Measurements from ENCODE around the gene SMOC2. TPM values are rescaled to one million over a fixed set of nuclear protein-coding genes. Genes with fewer than 3 reads are reported as not detected.

SMOC2 gene
- total and polyA plus RNA-seq, 2 of the 4 experiments (the other 2 are of a cell fraction): not detected

- H2BK5ac ChIP-seq (ENCODE audit: low read depth, low read length, poor library complexity, severe bottlenecking): no peak overlapping the region
- H3K36me3 ChIP-seq (ENCODE audit: control insufficient read depth, insufficient read depth, low read length): no peaks in the 10 kb centered on the region
- no peaks in the 10 kb centered on the region for H3K27me3 ChIP-seq (ENCODE audit: control insufficient read depth, insufficient read depth, low read length)
- no peak overlapping the region for H2BK20ac ChIP-seq (ENCODE audit: low read depth, low read length)
- no peak overlapping the region for H4K8ac ChIP-seq (ENCODE audit: low read depth in 2 of 2, low read length in 2 of 2)
- H4K5ac ChIP-seq (ENCODE audit: low read depth, low read length): no peak overlapping the region
- TF ChIP-seq RAD21 (IDR thresholded peaks at IDR 0.05; ENCODE audit: low read length): no peak
- TF ChIP-seq CEBPB (IDR thresholded peaks at IDR 0.05; ENCODE audit: low read depth, low read length): no peak
- no peak for TF ChIP-seq MAZ (IDR thresholded peaks at IDR 0.05; ENCODE audit: borderline replicate concordance, low read depth, low read length)
- TF ChIP-seq FOS (IDR thresholded peaks at IDR 0.05; ENCODE audit: low read depth, low read length): no peak
- no peak for TF ChIP-seq RCOR1 (IDR thresholded peaks at IDR 0.05; ENCODE audit: insufficient replicate concordance, low read length)
- TF ChIP-seq RFX5 (IDR thresholded peaks at IDR 0.05; ENCODE audit: low read depth, low read length): no peak
- TF ChIP-seq BHLHE40 (IDR thresholded peaks at IDR 0.05; ENCODE audit: low read depth, low read length): no peak
- TF ChIP-seq, protein P1, sequence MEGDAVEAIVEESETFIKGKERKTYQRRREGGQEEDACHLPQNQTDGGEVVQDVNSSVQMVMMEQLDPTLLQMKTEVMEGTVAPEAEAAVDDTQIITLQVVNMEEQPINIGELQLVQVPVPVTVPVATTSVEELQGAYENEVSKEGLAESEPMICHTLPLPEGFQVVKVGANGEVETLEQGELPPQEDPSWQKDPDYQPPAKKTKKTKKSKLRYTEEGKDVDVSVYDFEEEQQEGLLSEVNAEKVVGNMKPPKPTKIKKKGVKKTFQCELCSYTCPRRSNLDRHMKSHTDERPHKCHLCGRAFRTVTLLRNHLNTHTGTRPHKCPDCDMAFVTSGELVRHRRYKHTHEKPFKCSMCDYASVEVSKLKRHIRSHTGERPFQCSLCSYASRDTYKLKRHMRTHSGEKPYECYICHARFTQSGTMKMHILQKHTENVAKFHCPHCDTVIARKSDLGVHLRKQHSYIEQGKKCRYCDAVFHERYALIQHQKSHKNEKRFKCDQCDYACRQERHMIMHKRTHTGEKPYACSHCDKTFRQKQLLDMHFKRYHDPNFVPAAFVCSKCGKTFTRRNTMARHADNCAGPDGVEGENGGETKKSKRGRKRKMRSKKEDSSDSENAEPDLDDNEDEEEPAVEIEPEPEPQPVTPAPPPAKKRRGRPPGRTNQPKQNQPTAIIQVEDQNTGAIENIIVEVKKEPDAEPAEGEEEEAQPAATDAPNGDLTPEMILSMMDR (conservative IDR thresholded peaks at IDR 0.05; ENCODE audit: low read depth, low read length): no peak
- TF ChIP-seq MAFK (IDR thresholded peaks at IDR 0.05; ENCODE audit: low read depth, low read length): no peak
- no peak for TF ChIP-seq SMC3 (IDR thresholded peaks at IDR 0.05; ENCODE audit: low read depth, low read length)
- H3K18ac ChIP-seq (ENCODE audit: low read depth, low read length): no peak overlapping the region
- no peaks in the 10 kb centered on the region for H4K20me1 ChIP-seq (ENCODE audit: insufficient read depth, low read length)
- H2AFZ ChIP-seq (replicated peaks; ENCODE audit: low read length, poor library complexity): no peak overlapping the region
- H3K9me1 ChIP-seq (ENCODE audit: insufficient read depth, low read length): no peaks in the 10 kb centered on the region
- H3K9ac ChIP-seq (ENCODE audit: low read depth, low read length): no peak overlapping the region
- H3K4ac ChIP-seq (ENCODE audit: low read depth, low read length): no peak overlapping the region
- H3K23ac ChIP-seq (ENCODE audit: low read depth, low read length): no peak overlapping the region
- dilution Hi-C loops (cut with HindIII; ENCODE audit: low sequenced_read_pairs, unreplicated experiment) (no loop called here), intact Hi-C loops (cut with micrococcal nuclease) (no loop called here), in situ Hi-C loops (cut with MboI; ENCODE audit: low sequenced_read_pairs) (no loop called here)
- H3K4me1 ChIP-seq (ENCODE audit: control insufficient read depth, insufficient read depth, low read length): no peaks in the 10 kb centered on the region
- H4K91ac ChIP-seq (ENCODE audit: insufficient read depth, low read depth, low read length): no peak overlapping the region
- no peak overlapping the region for H2BK15ac ChIP-seq (ENCODE audit: low read depth, low read length)
- no peak overlapping the region for H3K56ac ChIP-seq (ENCODE audit: extremely low read depth, insufficient read depth, low read length)
- no peak overlapping the region for H2AK9ac ChIP-seq (replicated peaks; ENCODE audit: low read depth, low read length, poor library complexity)
- DNase-seq (no peak), ATAC-seq (ENCODE audit: low read depth) (no peak)
- POLR2A ChIA-PET (ENCODE audit: unreplicated experiment): no interaction called here
- H3K4me2 ChIP-seq (ENCODE audit: low read depth, low read length): no peak overlapping the region
- WGBS, 2 experiments (ENCODE audit: extremely low coverage in 2 of 2, insufficient read length in 1 of 2): 17% methylated on average over 2 of the region's 3 CpGs; no CpG with 5 or more reads in 1 of the 2 experiments
- H3K14ac ChIP-seq (replicated peaks; ENCODE audit: low read depth, low read length): no peak overlapping the region
- BruUV-seq (replicated peaks): no TSS peak
- no peak overlapping the region for H3K27ac ChIP-seq (ENCODE audit: insufficient read depth, low read length)
- H2BK120ac ChIP-seq (ENCODE audit: low read depth, low read length): no peak overlapping the region
- no peak overlapping the region for H3K4me3 ChIP-seq (ENCODE audit: insufficient read depth, low read depth, low read length)
- peaks cover 23% of the 10 kb centered on the region for H3K9me3 ChIP-seq (ENCODE audit: control insufficient read depth, insufficient read depth, low read length)
- H3K79me1 ChIP-seq (ENCODE audit: low read depth in 1 of 2, low read length in 2 of 2): no peaks in the 10 kb centered on the region
- H2AK5ac ChIP-seq (ENCODE audit: low read depth, low read length): no peak overlapping the region
- CTCF ChIA-PET: no interaction called here
Measured at GRCh38 chr6:168632694-168633093, 191.7 kb downstream of the SMOC2 start.

Data from IMR-90 (cell line).